Measurements from ENCODE around the gene RANBP1. TPM values are rescaled to one million over a fixed set of nuclear protein-coding genes. Genes with fewer than 3 reads are reported as not detected.

Gene RANBP1
- total and polyA plus RNA-seq, 2 of the 4 experiments (the other 2 are of a cell fraction), result 173 to 376 TPM

GRCh38 chr22:20167643-20168322, 51.9 kb downstream of the RANBP1 start:
- H3K4me2 ChIP-seq (ENCODE audit: low read depth, low read length), result no peak overlapping the region
- dilution Hi-C loops (cut with HindIII; ENCODE audit: low sequenced_read_pairs, unreplicated experiment) (no loop called here), in situ Hi-C loops (cut with MboI; ENCODE audit: low sequenced_read_pairs) (no loop called here), intact Hi-C loops (cut with micrococcal nuclease) (no loop called here)
- no peak overlapping the region for H3K4ac ChIP-seq (ENCODE audit: low read depth, low read length)
- no peaks in the 10 kb centered on the region for H4K20me1 ChIP-seq (ENCODE audit: insufficient read depth, low read length)
- no peak overlapping the region for H4K91ac ChIP-seq (ENCODE audit: insufficient read depth, low read depth, low read length)
- no peak overlapping the region for H2AK9ac ChIP-seq (replicated peaks; ENCODE audit: low read depth, low read length, poor library complexity)
- H3K27me3 ChIP-seq (ENCODE audit: control insufficient read depth, insufficient read depth, low read length), result peaks cover 19% of the 10 kb centered on the region; the same call in 1 of the 2 replicates
- CTCF ChIA-PET, result no interaction called here
- no peaks in the 10 kb centered on the region for H3K4me1 ChIP-seq (ENCODE audit: control insufficient read depth, insufficient read depth, low read length)
- no peak overlapping the region for H3K27ac ChIP-seq (ENCODE audit: insufficient read depth, low read length)
- no peak overlapping the region for H2AK5ac ChIP-seq (ENCODE audit: low read depth, low read length)
- no peaks in the 10 kb centered on the region for H3K9me1 ChIP-seq (ENCODE audit: insufficient read depth, low read length)
- H3K4me3 ChIP-seq (ENCODE audit: insufficient read depth, low read depth, low read length), result no peak overlapping the region
- POLR2A ChIA-PET (ENCODE audit: unreplicated experiment), result no interaction called here
- H3K14ac ChIP-seq (replicated peaks; ENCODE audit: low read depth, low read length), result no peak overlapping the region
- TF ChIP-seq CTCF (conservative IDR thresholded peaks at IDR 0.05; ENCODE audit: low read depth, low read length) (no peak), NFE2L2 (IDR thresholded peaks at IDR 0.05; ENCODE audit: low read depth, low read length) (no peak), CHD1 (IDR thresholded peaks at IDR 0.05; ENCODE audit: low read depth, low read length) (no peak)
- H3K18ac ChIP-seq (ENCODE audit: low read depth, low read length), result no peak overlapping the region
- no peaks in the 10 kb centered on the region for H3K9me3 ChIP-seq (ENCODE audit: control insufficient read depth, insufficient read depth, low read length)
- ATAC-seq (ENCODE audit: low read depth) (no peak), DNase-seq (no peak)
- H2BK15ac ChIP-seq (ENCODE audit: low read depth, low read length), result no peak overlapping the region
- peak overlapping the region; percentile 10 for H2AFZ ChIP-seq (replicated peaks; ENCODE audit: low read length, poor library complexity)
- no peaks in the 10 kb centered on the region for H3K79me1 ChIP-seq (ENCODE audit: low read depth in 1 of 2, low read length in 2 of 2)
- H2BK5ac ChIP-seq (ENCODE audit: low read depth, low read length, poor library complexity, severe bottlenecking), result no peak overlapping the region
- no peak overlapping the region for H3K9ac ChIP-seq (ENCODE audit: low read depth, low read length)
- no peak overlapping the region for H3K56ac ChIP-seq (ENCODE audit: extremely low read depth, insufficient read depth, low read length)
- WGBS, 2 experiments (ENCODE audit: extremely low coverage in 2 of 2, insufficient read length in 1 of 2), result 66% methylated on average over 14 of the region's 19 CpGs; no CpG with 5 or more reads in 1 of the 2 experiments
- no peak overlapping the region for H4K5ac ChIP-seq (ENCODE audit: low read depth, low read length)
- no peaks in the 10 kb centered on the region for H3K36me3 ChIP-seq (ENCODE audit: control insufficient read depth, insufficient read depth, low read length)
- H4K8ac ChIP-seq (ENCODE audit: low read depth in 2 of 2, low read length in 2 of 2), result no peak overlapping the region
- no TSS peak for BruUV-seq (replicated peaks)
- no peak overlapping the region for H2BK120ac ChIP-seq (ENCODE audit: low read depth, low read length)
- no peak overlapping the region for H2BK20ac ChIP-seq (ENCODE audit: low read depth, low read length)
- H3K23ac ChIP-seq (ENCODE audit: low read depth, low read length), result no peak overlapping the region

Measured in IMR-90 (cell line).